GM12864 (cell line): ENCODE measurements around the gene NBAS.

Experiments used
- DNase-seq: peaks from one replicate; pipeline ENCODE4 v3.0.0-alpha.2; 2011; ENCODE audit warnings: low read depth
- H3K4me3 ChIP-seq: 2 replicates; pipeline ENCODE4 v1.5.1; 2011; ENCODE audit warnings: mild to moderate bottlenecking, low read depth, low read length, control low read depth
- TF ChIP-seq, protein P1 (sequence below): IDR thresholded peaks from 2 replicates; pipeline ENCODE4 v1.5.1; 2011; ENCODE audit warnings: low read depth, mild to moderate bottlenecking, moderate library complexity, low read length, control low read depth, inconsistent platforms; ENCODE audit errors: missing control alignments

The NBAS gene

DNA sequence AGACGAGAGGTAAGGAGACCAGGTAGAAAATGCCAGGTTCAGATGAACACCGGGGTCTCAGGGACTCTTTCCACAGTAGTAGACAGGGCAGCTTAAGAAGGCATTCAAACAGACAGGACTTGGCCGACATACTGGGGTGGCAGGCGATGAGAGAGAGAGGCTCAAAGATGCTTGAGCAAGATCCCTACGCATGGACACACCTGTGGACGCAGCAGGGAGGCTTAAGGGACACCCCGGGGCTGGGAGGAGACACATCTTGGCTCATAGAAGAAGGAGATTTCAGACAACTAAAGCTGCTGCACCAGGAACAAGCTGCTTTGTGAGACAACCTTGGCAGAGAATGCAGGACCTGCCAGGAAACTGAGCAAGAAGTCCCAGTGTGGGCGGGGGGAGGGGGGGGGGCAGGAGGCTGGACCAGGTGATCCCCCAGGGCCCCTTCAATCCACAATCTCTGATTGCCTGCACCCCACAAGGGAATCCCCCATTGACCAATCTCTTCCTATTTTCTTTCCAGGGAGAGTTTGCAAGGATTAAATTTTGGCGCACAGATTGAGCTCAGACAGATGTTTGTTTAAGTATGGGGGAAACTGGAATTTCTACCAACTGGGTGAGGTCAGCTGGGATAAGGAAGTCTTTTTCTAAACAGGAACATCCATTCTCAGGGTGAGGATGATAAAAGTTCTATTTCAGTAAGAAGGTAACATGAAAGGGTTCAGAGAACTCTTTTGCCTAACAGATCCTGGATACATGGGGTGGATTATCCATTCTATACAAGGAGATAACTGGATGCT lies 400.7 kb downstream of the NBAS start:
- no peak overlapping the region for H3K4me3 ChIP-seq
- DNase-seq, result no peak
- TF ChIP-seq, protein P1, sequence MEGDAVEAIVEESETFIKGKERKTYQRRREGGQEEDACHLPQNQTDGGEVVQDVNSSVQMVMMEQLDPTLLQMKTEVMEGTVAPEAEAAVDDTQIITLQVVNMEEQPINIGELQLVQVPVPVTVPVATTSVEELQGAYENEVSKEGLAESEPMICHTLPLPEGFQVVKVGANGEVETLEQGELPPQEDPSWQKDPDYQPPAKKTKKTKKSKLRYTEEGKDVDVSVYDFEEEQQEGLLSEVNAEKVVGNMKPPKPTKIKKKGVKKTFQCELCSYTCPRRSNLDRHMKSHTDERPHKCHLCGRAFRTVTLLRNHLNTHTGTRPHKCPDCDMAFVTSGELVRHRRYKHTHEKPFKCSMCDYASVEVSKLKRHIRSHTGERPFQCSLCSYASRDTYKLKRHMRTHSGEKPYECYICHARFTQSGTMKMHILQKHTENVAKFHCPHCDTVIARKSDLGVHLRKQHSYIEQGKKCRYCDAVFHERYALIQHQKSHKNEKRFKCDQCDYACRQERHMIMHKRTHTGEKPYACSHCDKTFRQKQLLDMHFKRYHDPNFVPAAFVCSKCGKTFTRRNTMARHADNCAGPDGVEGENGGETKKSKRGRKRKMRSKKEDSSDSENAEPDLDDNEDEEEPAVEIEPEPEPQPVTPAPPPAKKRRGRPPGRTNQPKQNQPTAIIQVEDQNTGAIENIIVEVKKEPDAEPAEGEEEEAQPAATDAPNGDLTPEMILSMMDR, result no peak

DNA sequence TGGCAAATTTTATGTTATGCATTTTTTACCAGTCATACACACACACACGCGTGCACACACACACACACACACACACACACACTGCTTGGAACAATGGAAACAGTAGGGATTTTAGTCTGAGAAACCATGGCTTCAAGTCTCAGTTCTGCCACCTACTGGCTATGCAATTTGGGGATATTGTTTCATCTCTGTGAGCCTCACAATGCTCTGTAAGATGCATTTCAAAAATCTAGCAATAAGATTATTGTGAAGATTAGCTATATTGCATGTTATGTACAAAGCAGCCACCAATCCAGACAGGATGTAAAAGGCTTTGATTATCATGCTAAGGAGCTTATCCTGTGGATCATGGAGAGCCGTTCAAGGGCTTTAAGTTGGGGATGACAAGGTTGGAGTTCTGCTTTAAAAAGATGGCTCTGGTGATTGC lies 401.4 kb downstream of the NBAS start:
- no peak for DNase-seq
- H3K4me3 ChIP-seq, result no peak overlapping the region
- TF ChIP-seq, protein P1, result peak; percentile 66

DNA sequence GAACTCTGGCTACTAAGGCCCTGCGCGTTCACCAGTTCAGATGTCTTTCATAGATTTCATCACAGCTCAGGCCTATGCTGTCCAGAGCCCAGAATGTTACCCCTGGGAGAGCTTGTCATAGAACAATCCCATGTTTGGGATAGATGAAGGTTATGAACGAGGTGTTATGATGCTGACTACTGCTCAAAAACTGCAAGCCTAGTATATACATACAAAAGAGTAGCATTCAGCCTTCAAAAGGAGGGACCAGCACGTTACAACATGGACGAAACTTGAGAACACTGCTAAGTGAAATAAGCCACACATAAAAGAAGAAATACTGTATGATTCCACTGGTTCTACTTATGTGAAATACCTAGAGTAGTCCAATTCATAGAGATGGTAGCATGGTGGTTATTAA lies 401.9 kb downstream of the NBAS start:
- no peak overlapping the region for H3K4me3 ChIP-seq
- no peak for DNase-seq
- TF ChIP-seq, protein P1, result no peak

DNA sequence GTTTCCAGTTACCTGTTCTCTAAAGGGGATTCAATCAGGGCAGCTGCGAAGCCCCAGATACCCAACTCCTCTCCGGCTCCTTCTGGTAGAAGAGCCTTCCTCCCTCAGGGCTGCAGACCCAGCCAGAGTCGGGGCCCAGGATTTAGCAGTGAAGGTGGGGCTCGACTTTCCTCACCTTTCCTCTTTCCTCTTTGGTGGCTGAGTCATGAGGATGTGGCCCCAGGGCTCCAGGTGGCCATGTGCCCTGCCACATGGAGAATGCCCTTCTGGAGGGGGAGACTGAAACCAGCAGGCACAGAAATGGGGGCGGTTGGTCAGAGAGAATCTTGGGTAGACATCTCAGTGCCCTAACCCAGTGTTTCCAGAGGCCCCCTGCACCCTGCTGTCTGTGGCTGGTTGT lies 402.6 kb downstream of the NBAS start:
- no peak for DNase-seq
- TF ChIP-seq, protein P1, result no peak
- H3K4me3 ChIP-seq, result no peak overlapping the region

DNA sequence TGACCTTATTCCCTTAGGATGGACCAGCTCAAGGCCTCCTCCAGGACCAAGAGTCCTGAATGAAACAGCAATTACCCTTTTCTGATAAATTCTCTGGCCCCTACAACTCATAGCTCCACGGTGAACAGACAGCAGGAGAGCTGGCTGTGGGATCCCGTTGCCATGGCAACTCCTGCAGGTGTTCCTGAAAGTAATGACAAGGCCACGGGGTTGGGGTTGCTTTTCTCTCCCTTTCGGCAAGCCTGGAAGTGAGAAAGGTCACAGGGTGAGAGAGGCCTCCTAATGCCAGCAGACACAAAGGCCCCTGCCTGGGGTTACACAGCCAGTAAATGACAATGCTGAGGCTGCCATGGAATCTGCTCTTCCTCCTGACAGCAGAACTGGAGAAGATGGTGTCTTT lies 403.0 kb downstream of the NBAS start:
- TF ChIP-seq, protein P1, result no peak
- no peak for DNase-seq
- H3K4me3 ChIP-seq, result no peak overlapping the region

DNA sequence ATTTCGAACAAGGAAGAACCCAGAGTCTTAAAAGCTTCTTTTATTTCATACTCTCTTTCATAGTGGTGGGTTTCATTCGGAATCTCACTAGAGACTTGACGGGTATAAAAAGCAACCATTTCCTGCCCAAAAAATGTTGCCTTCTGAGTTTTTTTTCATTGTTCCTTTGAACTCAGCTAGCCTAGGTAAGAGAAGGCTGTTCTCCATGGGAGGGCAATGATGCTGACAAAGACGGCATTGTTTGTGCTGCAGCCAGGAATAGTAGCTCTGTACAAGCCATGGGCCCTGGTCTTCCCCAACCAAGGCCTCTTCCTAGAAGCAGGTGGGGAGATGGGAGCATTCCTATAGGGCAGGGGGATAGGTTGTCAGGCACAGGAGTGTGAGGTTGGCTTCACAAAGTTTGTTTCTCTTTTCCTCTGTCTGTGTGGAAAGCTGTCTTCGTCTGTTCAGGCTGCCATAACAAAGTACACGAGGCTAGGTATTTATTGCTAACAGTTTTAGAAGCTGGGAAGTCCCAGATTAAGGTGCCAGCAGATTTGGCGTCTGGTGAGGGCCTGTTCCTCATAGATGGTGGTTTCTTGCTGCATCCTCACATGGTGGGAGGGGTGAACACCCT lies 405.1 kb downstream of the NBAS start:
- TF ChIP-seq, protein P1, result no peak
- no peak for DNase-seq
- H3K4me3 ChIP-seq, result no peak overlapping the region

DNA sequence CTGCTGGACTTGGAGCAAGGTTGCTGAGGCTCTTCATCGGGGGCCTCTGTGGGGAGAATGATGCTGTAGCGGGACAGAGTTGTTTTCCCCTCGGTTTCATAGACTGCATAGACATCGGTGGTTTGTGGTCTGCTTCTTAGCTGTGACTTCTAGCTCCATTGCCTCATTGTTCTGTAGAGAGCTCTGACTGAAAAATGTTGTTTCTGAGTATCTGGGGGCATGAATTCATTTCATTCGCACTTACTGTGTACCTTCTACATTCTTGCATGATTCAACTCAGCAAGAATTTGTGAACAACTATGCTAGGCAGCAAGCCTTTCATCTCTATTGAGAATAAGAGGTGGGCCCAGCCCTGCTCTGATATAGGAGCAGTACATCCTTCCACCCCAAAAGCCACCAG lies 406.8 kb downstream of the NBAS start:
- no peak for DNase-seq
- H3K4me3 ChIP-seq, result no peak overlapping the region
- TF ChIP-seq, protein P1, result no peak
